GM21381 (cell line): ENCODE results near the gene API5.

Experiments used
- ATAC-seq: cut with Tn5 transposase; IDR thresholded peaks from one replicate; pipeline ENCODE4 v1.9.1; 2021; ENCODE audit warnings: mild to moderate bottlenecking, moderate library complexity; ENCODE audit not compliant: unreplicated experiment

API5 gene

GRCh38 chr11:43358801-43359421 is 47.1 kb downstream of the API5 start, which contains the start of gene TTC17:
TTC17 (plus strand) TSS chr11:43358920; CDS start chr11:43358955, 35 bp downstream.
- ATAC-seq: peak; percentile 91

GRCh38 chr11:43359422-43359818 is 47.6 kb downstream of the API5 start:
- peak; percentile 42 for ATAC-seq

- ATAC-seq: no peak
Measured at GRCh38 chr11:43360361-43361032, 48.7 kb downstream of the API5 start.

GRCh38 chr11:43366677-43367076 is 54.9 kb downstream of the API5 start:
- no peak for ATAC-seq

GRCh38 chr11:43367382-43368178 is 55.8 kb downstream of the API5 start:
- no peak for ATAC-seq

- no peak for ATAC-seq
Measured at GRCh38 chr11:43376065-43376464, 64.3 kb downstream of the API5 start.

- ATAC-seq: no peak
Measured at GRCh38 chr11:43376594-43376993, 64.8 kb downstream of the API5 start.

GRCh38 chr11:43377389-43377788 is 65.6 kb downstream of the API5 start:
- no peak for ATAC-seq

- ATAC-seq: no peak
Measured at GRCh38 chr11:43378897-43379296, 67.1 kb downstream of the API5 start.

- no peak for ATAC-seq
Measured at GRCh38 chr11:43381802-43382201, 70.0 kb downstream of the API5 start.

- no peak for ATAC-seq
Measured at GRCh38 chr11:43382614-43383013, 70.8 kb downstream of the API5 start.

GRCh38 chr11:43384393-43384792 is 72.6 kb downstream of the API5 start:
- ATAC-seq: no peak

- no peak for ATAC-seq
Measured at GRCh38 chr11:43392713-43393112, 80.9 kb downstream of the API5 start.

GRCh38 chr11:43393765-43394355 is 82.1 kb downstream of the API5 start:
- no peak for ATAC-seq
